Measurements from ENCODE around the gene TMEM164.

DNA sequence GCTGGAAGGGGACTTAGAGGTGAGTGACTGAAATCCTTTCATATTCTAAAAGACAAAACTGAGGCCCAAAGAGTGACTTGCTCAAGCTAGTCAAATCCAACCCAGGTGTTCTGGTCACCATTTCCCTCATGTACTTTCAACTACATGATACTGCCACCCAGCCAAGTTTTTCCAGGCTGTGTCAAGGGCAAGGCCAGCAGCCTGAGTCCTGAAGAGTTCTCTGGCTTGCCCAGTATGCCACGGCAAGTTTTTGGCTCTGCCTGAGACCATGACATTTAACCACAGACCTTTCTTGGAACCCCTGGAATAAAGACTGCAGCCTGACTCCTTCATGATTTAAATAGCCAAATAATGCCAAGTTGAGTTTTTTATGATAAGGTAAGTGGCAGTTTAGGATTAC lies 10.7 kb upstream of the TMEM164 start:
- TF ChIP-seq, protein P1, sequence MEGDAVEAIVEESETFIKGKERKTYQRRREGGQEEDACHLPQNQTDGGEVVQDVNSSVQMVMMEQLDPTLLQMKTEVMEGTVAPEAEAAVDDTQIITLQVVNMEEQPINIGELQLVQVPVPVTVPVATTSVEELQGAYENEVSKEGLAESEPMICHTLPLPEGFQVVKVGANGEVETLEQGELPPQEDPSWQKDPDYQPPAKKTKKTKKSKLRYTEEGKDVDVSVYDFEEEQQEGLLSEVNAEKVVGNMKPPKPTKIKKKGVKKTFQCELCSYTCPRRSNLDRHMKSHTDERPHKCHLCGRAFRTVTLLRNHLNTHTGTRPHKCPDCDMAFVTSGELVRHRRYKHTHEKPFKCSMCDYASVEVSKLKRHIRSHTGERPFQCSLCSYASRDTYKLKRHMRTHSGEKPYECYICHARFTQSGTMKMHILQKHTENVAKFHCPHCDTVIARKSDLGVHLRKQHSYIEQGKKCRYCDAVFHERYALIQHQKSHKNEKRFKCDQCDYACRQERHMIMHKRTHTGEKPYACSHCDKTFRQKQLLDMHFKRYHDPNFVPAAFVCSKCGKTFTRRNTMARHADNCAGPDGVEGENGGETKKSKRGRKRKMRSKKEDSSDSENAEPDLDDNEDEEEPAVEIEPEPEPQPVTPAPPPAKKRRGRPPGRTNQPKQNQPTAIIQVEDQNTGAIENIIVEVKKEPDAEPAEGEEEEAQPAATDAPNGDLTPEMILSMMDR (conservative IDR thresholded peaks at IDR 0.05 in 1 of 2, IDR thresholded peaks at IDR 0.05 in 1 of 2; ENCODE audit: extremely low read depth in 1 of 2, insufficient read depth in 1 of 2, low read depth in 1 of 2, low read length in 2 of 2): no peak
- TF ChIP-seq EZH2 (IDR thresholded peaks at IDR 0.05; ENCODE audit: borderline replicate concordance, low read length): no peak

Data from mammary epithelial cell (primary cell).